ENCODE results near the gene KLHL6. TPM values are rescaled to one million over a fixed set of nuclear protein-coding genes. Genes with fewer than 3 reads are reported as not detected.

Gene KLHL6
- total RNA-seq, 4 donors from 2014 or later = 2.1 to 4.5 (median 3.0) TPM

DNA sequence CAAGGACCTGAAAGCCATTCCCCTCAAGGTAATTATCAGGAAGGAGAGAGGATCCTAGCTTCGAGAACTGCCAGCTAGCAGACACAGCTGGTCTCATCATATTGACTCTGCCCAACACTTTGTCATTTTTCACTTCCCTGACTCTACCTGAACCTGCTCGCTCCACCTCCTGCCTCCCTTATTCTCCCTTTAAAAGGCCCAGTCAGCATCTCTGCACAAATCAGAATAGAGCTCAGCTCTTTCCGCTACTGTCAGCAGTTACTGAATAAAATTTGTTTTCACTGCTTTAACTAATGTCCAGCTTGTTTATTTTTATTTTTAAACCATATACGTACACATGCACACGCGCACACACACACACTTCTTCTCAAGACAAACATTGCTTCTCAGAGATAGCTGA, 69.9 kb downstream of the KLHL6 start:
- no peaks in the 10 kb centered on the region for H3K27me3 ChIP-seq
- H3K4me1 ChIP-seq = no peaks in the 10 kb centered on the region
- no peaks in the 10 kb centered on the region for H3K36me3 ChIP-seq
- H3K27ac ChIP-seq = no peak overlapping the region
- TF ChIP-seq POLR2A (IDR thresholded peaks at IDR 0.05) = no peak
- no peak for TF ChIP-seq EP300 (IDR thresholded peaks at IDR 0.05)
- TF ChIP-seq, protein P1, sequence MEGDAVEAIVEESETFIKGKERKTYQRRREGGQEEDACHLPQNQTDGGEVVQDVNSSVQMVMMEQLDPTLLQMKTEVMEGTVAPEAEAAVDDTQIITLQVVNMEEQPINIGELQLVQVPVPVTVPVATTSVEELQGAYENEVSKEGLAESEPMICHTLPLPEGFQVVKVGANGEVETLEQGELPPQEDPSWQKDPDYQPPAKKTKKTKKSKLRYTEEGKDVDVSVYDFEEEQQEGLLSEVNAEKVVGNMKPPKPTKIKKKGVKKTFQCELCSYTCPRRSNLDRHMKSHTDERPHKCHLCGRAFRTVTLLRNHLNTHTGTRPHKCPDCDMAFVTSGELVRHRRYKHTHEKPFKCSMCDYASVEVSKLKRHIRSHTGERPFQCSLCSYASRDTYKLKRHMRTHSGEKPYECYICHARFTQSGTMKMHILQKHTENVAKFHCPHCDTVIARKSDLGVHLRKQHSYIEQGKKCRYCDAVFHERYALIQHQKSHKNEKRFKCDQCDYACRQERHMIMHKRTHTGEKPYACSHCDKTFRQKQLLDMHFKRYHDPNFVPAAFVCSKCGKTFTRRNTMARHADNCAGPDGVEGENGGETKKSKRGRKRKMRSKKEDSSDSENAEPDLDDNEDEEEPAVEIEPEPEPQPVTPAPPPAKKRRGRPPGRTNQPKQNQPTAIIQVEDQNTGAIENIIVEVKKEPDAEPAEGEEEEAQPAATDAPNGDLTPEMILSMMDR (IDR thresholded peaks at IDR 0.05) = no peak
- 91 to 93% methylated on average over 6 of the region's 6 CpGs for WGBS, 2 donors
- H3K4me3 ChIP-seq = no peak overlapping the region
- H3K9me3 ChIP-seq = no peaks in the 10 kb centered on the region
- DNase-seq (ENCODE audit: low spot score in 2 of 2) = no peak

DNA sequence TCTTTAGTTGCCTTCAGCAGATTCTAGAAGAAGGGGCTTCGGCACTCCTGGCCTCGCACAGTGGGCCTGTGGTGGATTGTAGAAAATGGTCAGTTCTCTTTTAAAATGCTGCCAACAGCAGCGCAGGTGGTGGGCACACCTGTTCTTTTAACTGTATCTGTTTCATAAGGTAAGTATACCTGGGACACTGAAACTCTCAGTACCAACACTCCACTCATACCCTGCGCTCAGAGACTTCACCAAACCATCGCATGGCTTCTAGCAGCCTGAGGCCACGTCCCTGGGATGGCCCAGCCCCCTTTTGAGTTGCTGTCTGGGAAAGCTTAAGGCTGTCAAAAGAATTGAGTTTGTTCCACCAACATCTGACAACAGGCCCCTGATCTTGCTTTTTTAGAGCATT, 70.4 kb downstream of the KLHL6 start:
- TF ChIP-seq POLR2A (IDR thresholded peaks at IDR 0.05) (no peak), EP300 (IDR thresholded peaks at IDR 0.05) (no peak)
- TF ChIP-seq, protein P1 (IDR thresholded peaks at IDR 0.05) = no peak

DNA sequence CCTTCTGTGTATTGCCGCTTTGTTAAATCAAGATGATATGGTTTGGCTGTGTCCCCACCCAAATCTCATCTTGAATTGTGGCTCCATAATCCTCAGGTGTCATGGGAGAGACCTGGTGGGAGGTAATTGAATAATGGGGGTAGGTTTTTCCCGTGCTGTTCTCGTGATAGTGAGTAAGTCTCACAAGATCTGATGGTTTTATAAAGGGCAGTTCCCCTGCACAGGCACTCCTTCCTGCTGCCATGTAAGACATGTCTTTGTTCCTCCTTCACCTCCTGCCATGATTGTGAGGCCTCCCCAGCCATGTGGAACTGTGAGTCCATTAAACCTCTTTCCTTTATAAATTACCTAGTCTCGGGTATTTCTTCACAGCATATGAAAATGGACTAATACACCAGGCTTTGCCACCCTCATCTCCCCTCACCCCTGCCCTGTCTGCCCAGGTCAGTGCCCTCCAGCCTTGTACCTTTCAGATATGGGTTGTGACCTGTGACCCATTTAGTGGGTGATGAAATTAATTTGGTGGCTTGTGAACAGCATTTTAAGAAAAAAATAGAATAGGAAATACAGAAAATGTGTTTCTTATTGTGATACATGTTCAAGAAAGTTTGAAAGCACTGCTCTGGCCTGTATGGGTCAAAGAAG, 71.0 kb downstream of the KLHL6 start:
- H3K36me3 ChIP-seq = no peaks in the 10 kb centered on the region
- DNase-seq (ENCODE audit: low spot score in 2 of 2) = no peak
- no peaks in the 10 kb centered on the region for H3K9me3 ChIP-seq
- peaks cover 0 to 4% (median 0%) of the 10 kb centered on the region in 4 donors for H3K4me1 ChIP-seq
- H3K27ac ChIP-seq = no peak overlapping the region
- TF ChIP-seq POLR2A (IDR thresholded peaks at IDR 0.05) (no peak), EP300 (IDR thresholded peaks at IDR 0.05) (no peak)
- TF ChIP-seq, protein P1 (IDR thresholded peaks at IDR 0.05) = no peak
- 91 to 92% methylated on average over 4 of the region's 4 CpGs for WGBS, 2 donors
- H3K27me3 ChIP-seq = no peaks in the 10 kb centered on the region
- H3K4me3 ChIP-seq = no peak overlapping the region

More for the DNA sequence above, 70.4 kb downstream of the KLHL6 start:
- Histone ChIP-seq H3K4me3 (no peak overlapping the region), H3K27ac (no peak overlapping the region), H3K36me3 (no peaks in the 10 kb centered on the region), H3K4me1 (no peaks in the 10 kb centered on the region), H3K9me3 (no peaks in the 10 kb centered on the region), H3K27me3 (no peaks in the 10 kb centered on the region)
- WGBS, 2 donors = 90 to 91% methylated on average over 6 of the region's 6 CpGs
- no peak for DNase-seq (ENCODE audit: low spot score in 2 of 2)

DNA sequence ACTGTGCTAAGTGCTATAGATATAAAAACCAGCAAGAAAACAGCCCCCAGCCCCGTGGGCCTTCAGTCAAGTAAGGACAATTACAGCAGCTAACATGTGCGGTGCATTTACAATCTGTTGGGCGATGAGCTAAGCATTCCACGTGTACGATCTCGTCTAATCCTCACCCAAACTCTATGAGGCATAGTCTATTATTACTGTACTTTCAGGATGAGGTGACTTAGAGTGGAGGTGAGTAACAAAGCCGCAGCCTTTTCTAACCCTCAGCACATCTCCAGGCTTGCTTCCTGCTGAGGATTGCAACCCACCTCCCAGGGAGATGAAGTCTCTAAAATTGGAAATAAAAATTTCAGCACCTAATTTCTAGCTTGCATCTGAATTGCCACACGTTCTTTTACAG, 73.9 kb downstream of the KLHL6 start:
- H3K4me1 ChIP-seq = peaks cover 0 to 5% (median 0%) of the 10 kb centered on the region in 4 donors
- H3K9me3 ChIP-seq = no peaks in the 10 kb centered on the region
- DNase-seq (ENCODE audit: low spot score in 2 of 2) = no peak
- no peak overlapping the region for H3K27ac ChIP-seq
- TF ChIP-seq, protein P1 (IDR thresholded peaks at IDR 0.05) = no peak
- TF ChIP-seq EP300 (IDR thresholded peaks at IDR 0.05) (no peak), POLR2A (IDR thresholded peaks at IDR 0.05) (no peak)
- H3K27me3 ChIP-seq = no peaks in the 10 kb centered on the region
- no peak overlapping the region for H3K4me3 ChIP-seq
- H3K36me3 ChIP-seq = no peaks in the 10 kb centered on the region
- 79 to 81% methylated on average over 8 of the region's 8 CpGs for WGBS, 2 donors

DNA sequence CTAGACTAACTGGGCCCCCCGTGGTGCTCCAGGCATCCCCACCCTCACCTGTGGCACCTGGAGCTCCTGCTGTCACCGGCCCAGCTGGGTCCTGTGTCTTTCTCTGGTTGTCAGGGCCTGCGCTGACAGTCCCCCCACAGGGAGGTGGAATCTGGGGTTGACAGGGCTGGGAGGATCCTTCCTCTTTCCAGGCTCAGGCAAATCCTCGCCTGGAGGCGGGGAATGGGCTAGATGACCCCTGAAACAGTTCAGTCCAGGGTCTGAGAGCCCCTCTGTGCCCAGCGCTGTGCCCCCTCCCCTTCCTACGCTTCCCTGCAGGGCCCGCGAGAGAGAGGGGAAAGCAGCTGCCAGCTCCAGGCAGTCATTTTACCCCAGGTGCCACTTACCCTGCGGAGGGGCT, 77.0 kb downstream of the KLHL6 start:
- no peak for DNase-seq (ENCODE audit: low spot score in 2 of 2)
- Histone ChIP-seq H3K4me1 (peaks cover 0 to 5% (median 0%) of the 10 kb centered on the region in 4 donors), H3K27ac (no peak overlapping the region), H3K27me3 (no peaks in the 10 kb centered on the region), H3K9me3 (no peaks in the 10 kb centered on the region), H3K4me3 (no peak overlapping the region), H3K36me3 (no peaks in the 10 kb centered on the region)
- WGBS, 2 donors = 88 to 93% methylated on average over 8 to 10 of the region's 10 CpGs
- TF ChIP-seq EP300 (IDR thresholded peaks at IDR 0.05) (no peak), POLR2A (IDR thresholded peaks at IDR 0.05) (no peak)
- TF ChIP-seq, protein P1 (IDR thresholded peaks at IDR 0.05) = no peak

All from tibial nerve (tissue), 4 donors.